Measurements from ENCODE around the gene RNF115.
"Not testable (repeated sequence)": the region's sequence is repeated elsewhere in the genome, so short reads cannot be mapped to it uniquely, and the experiment has no call there.

The RNF115 gene

DNA sequence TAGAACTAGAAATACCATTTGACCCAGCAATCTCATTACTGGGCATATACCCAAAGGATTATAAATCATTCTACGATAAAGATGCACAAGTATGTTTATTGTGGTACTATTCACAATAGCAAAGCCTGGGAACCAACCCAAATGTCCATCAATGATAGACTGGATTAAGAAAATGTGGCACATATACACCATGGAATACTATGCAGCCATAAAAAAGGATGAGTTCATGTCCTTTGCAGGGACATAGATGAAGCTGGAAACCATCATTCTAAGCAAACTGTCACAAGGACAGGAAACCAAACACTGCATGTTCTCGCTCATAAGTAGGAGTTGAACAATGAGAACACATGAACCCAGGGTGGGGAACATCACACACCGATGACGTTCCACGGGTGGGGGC is 97.7 kb downstream of the RNF115 start:
- DNase-seq, result not testable (repeated sequence)

DNA sequence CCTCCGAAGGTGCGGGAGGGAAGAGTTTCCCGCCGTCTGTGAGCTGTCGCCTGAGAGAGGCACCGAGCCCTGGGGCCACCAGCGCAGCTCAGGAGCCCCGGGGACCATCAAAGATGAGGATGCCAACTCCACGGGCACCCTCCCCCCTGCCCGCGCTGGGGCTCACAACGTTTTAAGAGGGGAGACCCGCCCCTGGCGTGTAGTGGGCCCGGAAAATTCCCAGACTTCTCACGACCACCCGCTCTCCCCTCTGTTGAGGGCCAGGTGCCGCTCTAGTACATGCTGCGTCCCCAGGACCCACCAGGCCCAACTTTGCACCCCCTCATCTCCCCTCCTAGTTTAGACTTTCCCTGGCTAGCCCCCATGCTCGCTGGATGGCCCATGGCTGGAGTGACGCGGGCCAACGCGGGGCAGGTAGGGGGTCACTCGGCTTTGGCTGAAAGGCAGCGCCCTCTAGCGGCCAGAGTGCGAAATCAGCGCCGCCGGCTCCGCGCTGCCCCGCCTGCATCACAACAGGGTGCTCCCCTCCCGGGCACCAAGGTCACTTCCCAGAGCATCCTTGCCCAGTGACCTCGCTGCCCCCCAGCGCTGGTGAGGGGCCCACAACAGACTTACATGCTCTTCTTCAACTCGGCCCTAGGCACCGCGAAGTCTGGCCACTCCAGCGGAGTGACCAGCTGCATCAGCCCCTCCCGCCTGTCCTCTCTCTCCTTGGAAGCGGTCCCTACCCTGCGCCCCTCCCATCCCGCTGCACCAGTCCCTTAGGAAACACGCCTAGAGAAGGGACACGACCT is 102.8 kb downstream of the RNF115 start:
- no peak for DNase-seq

DNA sequence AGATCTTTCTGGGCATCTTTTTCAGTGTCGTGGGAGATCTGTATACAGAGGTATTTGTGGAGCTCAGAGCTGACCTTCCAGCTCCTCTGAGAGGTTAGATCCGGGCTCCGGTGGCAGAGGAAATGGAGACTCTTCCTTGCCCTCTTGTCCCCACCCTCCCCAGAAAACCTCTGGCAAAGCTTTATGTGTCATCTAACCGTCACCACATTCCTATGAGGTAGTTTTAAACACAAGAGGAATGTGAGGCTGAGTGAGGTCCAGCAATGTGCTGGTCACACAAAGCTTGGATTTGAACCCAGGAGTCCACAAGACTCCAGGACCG is 103.4 kb downstream of the RNF115 start:
- DNase-seq, result no peak

DNA sequence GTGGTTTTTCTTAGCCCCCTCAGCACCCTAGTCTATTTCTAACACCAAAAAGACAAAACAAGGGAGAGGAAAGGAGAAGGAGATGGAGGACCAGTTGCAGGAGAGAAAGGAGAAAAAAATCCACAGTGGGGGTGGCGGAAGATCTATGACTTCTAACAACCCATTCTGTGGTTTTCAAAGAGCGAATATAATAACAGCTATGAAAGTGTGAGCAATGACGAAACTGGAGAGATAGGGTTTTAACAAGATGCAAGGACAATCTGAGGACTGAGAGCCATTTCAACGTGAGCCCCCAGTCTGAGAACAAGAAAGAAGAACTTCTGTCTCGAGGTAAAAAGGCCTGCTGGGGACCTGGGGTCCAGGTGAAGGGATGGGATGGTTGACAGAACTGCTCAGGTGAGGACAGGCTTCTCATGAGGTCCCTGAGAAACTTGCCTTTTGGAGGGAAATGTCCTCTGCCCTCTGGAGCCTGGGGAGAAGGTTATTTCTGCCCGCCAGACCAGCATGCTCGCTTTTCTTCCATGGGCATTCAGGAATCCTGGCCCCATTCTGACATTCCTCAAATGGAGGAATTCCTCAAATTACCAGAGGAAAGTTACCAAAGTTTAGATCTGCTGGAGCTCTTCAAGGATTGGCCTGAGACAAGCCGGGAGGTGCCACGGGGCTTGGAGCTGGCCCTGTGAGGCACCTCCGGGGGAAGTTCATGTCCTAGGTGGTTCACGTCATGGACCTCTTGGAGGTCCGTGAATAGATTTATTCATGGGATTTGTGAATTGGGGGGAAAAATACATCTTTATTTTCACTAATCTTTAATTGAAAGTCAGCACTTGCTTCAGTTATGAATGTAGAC is 104.4 kb downstream of the RNF115 start, which contains the start of gene CD160:
Gene CD160, plus strand, starts transcription at position 270 of the 850 bp plus-strand sequence. CDS start 8,829 bp downstream, outside the sequence.
- no peak for DNase-seq

DNA sequence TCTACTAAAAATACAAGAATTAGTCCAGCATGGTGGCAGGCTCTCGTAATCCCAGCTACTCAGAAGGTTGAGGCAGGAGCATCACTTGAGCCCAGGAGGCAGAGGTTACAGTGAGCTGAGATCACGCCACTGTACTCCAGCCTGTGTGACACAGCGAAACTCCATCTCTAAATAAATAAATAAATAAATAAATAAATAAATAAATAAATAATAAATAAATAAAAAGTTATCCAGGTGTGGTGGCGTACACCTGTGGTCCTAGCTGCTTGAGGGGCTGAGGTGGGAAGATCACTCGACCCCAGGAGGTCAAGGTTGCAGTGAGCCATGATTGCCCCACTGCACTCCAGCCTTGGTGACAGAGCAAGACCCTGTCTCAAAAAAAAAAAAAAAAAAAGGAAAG is 105.4 kb downstream of the RNF115 start:
- DNase-seq, result not testable (repeated sequence)

DNA sequence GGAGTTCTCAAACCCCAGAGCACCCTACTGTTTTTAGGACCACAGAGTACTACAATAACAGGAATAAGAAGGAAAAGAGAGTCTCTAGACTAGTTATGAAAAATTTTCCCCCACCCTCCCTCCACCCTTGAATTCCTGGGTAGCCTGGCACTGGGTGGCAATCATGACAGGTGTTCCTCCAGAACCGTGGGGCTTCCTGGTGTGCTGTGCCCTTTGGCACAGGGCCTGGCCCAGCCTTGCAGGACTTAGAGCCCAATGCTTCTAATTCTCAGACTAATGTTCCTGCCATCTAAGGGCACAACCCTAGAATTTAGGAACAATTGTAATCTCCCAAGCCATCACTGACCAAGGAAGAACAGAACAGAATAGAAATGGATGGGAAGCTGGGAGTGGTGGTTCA is 106.1 kb downstream of the RNF115 start:
- no peak for DNase-seq

DNA sequence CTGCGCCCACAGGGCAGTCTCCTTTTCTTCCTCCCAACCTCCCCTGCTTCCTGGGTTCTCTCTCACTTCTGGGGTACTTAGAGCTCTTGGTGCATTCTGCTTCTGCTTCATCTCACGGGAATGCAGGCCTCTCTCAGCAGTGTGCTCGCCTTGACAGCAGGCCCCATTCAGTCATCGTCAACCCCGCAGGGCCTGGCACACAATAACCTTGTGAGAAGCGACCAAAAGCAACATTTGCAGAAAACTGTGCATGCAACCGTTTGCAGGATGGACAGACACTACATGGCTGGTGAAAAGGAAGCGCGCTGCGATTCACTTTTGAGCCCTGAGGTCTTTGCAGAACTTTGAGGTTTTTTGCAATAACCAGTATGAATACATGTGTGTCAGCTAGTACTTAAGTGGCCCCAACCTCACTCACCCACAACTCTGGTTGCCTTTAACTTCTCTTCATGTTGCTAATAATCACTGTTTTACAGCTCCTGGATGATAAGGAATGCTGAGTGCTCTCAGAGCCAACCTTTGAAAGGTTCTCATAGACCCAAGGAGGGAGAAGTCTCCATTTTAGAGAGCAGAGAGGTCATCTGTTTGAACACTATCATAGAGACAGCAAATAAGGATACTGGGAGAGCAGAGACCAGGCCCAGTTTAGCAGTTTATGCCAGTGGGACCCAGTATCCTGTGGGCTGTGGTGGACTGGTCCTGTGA is 107.1 kb downstream of the RNF115 start:
- DNase-seq, result no peak

DNA sequence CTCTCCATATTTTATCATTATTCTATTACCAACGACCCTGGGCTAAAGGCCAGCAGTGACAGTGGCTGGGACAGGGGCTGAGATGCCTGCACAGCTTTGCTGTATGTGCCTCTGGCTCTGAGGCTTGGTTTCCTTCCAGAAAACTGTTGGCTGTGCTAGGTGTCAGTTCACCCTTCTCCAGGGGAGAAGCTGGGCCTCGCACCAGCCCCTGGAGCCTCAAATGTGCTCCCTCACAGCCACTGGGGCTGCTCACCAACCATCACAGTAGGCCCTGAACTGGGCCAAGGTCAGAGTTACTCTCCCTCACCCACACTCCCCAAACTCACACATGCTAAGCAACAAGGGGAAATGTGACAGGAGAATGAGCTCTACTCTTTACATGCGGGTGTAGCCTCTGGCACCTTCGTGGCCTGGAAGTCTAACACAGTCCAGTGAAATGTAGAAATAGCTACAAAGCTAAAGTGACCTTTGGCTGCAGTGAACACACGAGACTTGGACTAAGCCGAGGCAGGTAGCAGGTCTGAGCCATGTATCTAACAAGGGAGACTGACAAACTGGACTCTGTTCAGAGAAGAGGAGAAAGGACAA is 109.3 kb downstream of the RNF115 start:
- DNase-seq, result no peak

DNA sequence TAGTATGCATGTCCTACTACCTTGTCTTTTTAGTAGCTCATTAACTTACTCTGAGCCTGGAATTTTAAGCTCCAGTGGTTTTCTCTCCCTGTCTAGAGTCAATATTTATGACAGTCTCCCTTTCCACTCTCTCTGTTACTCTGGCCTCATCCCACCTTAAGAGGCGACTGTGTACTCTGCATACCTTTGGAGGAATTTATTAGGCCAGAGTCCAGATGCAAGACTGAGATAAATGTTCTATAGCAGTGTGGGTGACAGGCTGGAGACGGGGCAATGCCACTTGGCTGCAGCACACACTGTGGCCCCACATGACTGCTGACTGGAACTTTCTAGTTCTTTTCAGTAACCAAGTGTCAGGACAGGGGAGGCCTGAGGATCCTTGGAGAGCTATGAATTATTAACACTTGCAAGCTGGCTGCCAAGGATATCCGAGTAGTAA is 112.7 kb downstream of the RNF115 start:
- no peak for DNase-seq

DNA sequence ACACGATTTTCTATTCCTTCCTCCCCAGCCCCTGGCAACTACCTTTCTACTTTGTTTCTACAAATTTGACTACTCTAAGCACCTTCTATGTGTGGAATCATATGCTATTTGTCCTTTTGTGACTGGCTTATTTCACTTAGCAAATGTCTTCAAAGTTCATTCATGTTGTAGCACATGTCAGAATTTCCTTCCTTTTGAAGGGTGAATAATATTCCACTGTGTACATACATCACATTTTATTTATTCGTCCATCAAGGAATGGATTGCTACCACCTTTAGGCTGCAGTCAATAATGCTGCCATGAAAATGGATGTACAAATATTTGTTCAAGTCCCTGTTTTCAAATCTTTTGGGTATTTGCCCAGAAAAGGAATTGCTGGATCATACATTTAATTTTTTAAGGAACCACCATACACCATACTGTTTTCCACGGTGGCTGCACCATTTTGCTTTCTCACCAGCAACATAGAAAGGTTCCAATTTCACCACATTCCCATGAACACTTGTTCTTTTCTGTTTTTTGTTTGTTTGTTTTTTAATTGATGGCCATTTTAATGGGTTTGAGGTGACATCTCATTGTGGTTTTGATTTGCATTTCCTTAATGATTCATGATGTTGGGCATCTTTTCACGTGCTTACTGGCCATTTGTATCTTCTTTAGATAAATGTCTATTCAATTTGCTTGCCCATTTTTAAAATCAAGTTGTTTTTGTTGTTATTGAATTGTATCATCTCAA is 113.4 kb downstream of the RNF115 start:
- DNase-seq, result no peak

DNA sequence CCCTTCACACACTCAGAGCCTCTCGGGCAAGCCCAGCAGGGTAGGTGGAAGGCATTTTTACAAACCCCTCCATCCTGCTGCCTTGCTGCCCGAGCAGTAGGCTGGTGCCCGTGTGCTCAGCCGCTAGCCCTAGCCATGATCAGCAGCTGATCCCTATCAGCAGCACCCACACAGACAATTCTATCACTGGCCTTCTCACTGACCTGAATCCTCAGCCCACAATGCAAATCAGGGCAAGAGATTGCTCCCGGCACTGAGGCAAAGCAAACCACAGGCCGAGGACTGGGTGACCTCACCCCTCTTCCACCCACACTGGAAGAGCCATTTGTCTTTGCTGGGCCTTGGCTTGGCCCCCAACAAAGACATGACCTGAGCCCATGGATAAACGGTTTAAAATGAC is 115.8 kb downstream of the RNF115 start:
- no peak for DNase-seq

DNA sequence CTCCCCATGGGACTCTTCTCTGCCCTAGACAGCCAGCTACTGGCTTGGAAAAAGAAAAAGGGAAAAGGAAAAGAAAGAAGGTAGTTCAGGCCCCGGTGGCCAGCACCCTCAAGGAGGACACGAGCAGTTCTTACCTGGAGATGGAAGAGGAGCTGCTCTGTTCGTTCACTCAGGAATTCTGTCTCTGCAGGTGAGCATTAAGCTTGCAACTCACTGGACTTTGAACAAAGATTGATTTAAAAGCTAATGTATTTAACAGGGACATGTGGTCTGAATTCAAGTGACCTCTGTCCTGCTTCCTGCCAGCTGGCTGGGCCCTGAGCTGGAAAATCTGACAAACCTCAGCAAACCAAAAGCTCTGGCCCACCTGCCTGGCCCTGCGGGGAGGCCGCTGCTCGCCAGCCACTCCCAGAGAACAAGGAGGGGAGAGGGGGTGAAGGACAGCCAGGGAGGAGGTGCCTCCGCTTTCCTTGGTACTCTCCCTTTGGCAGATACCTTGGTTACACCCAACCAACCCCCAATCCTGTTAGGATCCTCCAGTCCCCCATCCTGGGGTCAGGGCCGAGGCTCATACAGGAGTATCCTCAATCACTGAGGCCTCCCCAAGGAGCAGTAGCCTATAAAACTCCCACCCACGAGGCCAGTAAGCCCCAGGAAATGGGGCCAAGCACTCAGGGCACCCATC is 116.6 kb downstream of the RNF115 start, which contains the start of gene PDZK1:
Gene PDZK1, minus strand, starts transcription at position 186 of the 685 bp plus-strand sequence. CDS start 19,347 bp downstream, outside the sequence.
- no peak for DNase-seq

DNA sequence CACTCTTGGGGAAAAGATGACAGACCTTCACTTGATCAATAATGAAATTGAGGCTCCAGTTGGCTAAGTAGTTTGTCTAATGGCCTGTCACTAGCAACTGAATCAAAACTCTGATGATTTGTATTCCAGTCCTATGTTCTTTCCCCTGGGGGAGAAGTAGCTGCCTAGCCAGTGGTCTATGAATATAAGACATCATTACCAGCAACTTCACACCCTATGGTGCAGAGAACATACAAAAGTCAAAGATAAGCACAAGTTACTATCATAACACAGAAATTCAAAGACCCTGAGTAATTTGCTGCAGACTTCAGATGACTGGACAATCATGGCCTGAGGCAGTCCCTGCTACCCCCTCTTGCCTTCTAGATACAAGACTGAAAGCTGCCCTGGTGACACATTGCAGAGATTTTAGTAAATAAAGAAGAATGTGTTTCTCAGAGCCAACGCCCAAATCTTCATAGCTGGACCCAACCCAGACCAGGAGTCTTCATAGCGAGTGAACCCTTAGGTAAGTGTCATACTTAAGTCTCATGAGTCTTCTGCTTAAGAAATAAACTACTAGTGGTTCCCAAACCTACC is 117.7 kb downstream of the RNF115 start:
- DNase-seq, result no peak

DNA sequence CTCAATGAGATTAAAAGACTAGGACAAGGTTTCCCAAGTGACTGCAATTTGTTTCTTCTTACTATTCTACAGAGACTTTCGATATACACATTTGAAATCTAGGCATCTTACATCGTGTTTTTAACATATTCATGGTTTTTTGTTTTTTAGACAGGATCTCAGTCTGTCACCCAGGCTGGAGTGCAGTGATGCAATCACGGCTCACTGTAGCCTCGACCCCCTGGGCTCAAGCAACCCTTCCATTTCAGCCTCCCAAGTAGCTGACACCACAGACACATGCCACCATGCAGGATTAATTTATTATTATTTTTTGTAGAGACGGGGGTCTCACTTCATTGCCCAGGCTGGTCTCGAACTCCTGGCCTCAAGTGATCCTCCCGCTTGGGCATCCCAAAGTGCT is 118.3 kb downstream of the RNF115 start:
- DNase-seq, result no peak

DNA sequence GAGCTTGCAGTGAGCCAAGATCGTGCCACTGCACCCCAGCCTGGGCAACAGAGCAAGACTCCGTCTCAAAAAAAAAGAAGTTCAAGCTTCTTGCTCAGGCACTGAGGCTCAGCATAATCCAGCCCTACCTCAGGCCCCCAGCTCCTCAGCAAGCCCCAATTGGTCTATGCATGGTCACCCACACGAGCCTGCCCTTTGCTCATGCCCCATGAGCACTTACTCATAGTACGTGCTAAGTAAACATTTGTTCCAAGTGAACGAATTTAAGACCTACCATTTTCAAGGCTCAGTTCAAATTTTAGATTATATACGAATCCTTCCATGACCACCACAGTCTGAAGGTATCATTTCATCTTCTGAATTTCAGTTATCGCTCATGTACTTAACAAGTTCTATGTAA is 121.1 kb downstream of the RNF115 start:
- no peak for DNase-seq

DNA sequence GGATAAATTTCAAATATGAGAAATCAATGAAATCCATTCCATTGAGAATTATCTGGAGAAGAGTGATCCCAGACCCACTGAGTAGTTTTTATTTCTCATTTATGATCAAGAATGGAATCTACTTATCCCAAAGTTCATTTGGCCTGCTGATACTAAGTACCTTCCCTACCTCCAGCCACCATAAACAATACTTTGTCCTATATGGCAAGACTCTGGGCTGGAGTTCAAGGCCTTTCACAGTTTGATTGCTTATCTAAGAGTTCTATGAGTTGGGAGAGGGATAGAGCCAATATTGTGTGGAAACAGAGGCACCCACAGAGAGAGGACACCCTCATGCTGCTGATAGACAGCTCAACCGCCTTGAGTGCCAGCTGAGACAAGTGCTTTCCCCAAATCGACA is 121.8 kb downstream of the RNF115 start:
- no peak for DNase-seq

DNA sequence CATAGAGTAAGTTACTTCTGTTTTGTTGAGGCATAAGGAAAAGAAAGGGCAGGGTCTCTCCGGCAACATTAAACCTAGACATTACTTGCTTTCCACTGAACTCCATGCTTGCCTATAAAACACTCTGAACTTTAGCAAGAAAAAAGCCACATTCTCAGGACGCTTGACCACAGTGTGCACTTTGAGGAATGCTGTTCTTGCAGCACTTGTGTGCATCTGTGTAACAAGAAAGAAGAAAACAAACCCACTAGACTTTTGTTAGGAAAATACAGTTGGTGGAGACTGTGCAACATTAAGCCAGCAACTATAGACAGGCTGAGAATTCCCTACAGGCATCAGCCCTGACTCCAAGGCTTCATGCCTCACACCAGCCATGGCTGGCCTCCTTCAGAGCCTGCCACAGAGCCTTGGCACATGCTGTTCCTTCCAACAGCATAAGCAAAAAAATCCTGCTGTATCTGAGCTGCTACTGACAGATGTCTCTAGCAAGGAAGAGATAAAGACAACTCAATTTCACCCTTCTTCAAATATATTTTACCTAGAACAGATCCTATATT is 122.5 kb downstream of the RNF115 start:
- DNase-seq, result no peak

DNA sequence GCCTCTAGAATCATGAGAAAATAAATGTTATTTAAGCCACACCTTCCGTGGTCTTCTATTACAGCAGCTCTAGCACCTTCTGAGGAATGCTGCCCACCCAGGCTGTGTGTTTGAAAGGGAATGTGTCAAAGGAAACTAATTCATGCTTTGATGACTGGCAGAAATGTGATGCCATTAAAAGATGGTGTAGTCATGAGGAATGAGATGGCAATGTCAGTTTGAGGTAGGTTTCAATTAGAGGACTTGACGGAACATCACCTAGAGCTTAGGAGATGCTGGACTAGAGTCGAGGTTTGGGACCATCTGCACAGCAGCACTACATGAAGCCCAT is 127.3 kb downstream of the RNF115 start:
- DNase-seq, result no peak

DNA sequence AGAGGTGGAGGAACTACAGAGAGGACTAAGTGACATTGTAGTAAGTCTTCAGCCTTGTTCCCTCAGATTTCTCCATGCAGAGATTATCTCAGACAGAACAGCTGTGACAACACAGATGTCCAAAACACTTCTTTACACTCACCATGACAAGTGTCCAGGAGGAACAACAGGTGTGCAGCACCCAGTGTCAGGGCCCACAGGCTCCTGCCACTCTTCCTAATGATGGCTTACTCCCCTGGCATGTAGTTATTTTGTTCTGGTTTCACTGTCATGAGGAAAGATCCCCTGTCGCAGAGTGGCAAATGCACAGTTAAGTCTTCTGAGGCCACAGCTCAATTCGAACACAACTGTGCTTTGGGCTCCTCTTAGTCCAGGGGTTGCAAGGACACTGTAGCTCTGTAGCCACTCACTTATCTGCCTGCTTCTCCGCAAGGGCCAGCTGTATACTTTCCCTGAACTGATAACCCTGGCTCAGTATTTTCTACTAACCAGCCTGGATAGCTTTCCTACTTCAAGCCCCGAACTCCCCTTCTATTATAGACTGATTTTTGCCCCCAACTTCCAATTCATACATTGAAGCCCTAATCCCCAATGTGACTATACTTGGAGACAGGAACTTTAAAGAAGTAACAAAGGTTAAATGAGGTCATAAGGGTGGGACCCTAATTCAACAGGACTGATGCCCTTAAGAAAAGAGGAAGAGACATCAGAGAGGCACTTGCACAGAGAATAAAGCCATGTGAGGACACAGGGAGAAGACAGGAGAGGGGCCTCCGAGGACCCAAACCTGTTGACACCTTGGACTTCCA is 127.9 kb downstream of the RNF115 start:
- DNase-seq, result no peak

DNA sequence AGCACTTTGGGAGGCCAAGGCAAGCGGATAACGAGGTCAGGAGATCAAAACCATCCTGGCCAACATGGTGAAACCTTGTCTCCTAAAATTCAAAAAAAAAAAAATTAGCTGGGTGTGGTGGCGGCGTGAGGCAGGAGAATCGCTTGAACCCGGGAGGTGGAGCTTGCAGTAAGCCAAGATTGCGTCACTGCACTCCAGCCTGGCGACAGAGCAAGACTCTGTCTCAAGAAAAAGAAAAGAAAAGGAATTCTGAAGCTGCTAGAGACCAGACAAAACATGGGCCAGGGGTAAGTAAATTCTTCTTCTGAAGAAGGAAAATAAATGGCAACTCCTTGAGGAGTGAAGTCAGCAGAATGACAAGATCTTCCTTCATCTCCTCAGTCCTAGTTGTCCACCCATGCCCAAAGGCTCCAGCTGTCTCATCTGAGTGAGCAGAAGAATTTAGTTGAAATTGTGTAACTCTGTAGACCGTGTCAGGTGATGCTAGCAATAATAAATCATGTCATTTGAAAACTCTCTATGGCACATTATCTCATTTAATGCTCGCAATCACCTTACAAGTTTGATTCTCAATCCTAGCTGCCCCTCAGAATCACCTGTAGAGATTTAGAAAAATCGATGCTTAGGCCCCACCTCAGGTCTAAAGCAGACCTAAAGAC is 131.0 kb downstream of the RNF115 start:
- DNase-seq, result no peak
